Astrocyte (in vitro differentiated cells and primary cell): ENCODE results near the gene PDPK1.

ENCODE experiments used
- CTCF ChIP-seq: IDR thresholded peaks from 2 replicates; pipeline ENCODE4 v1.5.1; 2011; ENCODE audit warnings: low read depth, mild to moderate bottlenecking, inconsistent platforms, low read length, moderate library complexity; ENCODE audit not compliant: insufficient read depth
- EZH2 ChIP-seq: IDR thresholded peaks from 2 replicates; pipeline ENCODE4 v1.6.1; 2012; ENCODE audit warnings: mild to moderate bottlenecking, low read length, inconsistent platforms; ENCODE audit not compliant: insufficient read depth

GRCh38 chr16:2497116-2497630, 40.6 kb upstream of the PDPK1 start:
- no peak for TF ChIP-seq CTCF
- TF ChIP-seq EZH2, result no peak
